ENCODE data around the gene ADAM22.
"Not testable (repeated sequence)": the region's sequence is repeated elsewhere in the genome, so short reads cannot be mapped to it uniquely, and the experiment has no call there.

Gene ADAM22

GRCh38 chr7:88150033-88150432 is 216.0 kb downstream of the ADAM22 start:
- H3K4me3 ChIP-seq (ENCODE audit: control insufficient read depth, low read depth, low read length): no peak overlapping the region
- no peak for DNase-seq (ENCODE audit: low read depth)
- no peak for TF ChIP-seq CTCF (IDR thresholded peaks at IDR 0.05; ENCODE audit: control insufficient read depth, insufficient read depth, low read depth, low read length, missing control alignments)

- DNase-seq (ENCODE audit: low read depth): no peak
- no peak overlapping the region for H3K4me3 ChIP-seq (ENCODE audit: control insufficient read depth, low read depth, low read length)
- no peak for TF ChIP-seq CTCF (IDR thresholded peaks at IDR 0.05; ENCODE audit: control insufficient read depth, insufficient read depth, low read depth, low read length, missing control alignments)
Measured at GRCh38 chr7:88151119-88151790, 217.2 kb downstream of the ADAM22 start.

- no peak for DNase-seq (ENCODE audit: low read depth)
- H3K4me3 ChIP-seq (ENCODE audit: control insufficient read depth, low read depth, low read length): no peak overlapping the region
- no peak for TF ChIP-seq CTCF (IDR thresholded peaks at IDR 0.05; ENCODE audit: control insufficient read depth, insufficient read depth, low read depth, low read length, missing control alignments)
Measured at GRCh38 chr7:88153378-88153777, 219.3 kb downstream of the ADAM22 start.

- no peak overlapping the region for H3K4me3 ChIP-seq (ENCODE audit: control insufficient read depth, low read depth, low read length)
- TF ChIP-seq CTCF (IDR thresholded peaks at IDR 0.05; ENCODE audit: control insufficient read depth, insufficient read depth, low read depth, low read length, missing control alignments): no peak
- no peak for DNase-seq (ENCODE audit: low read depth)
Measured at GRCh38 chr7:88155756-88156155, 221.7 kb downstream of the ADAM22 start.

- no peak overlapping the region for H3K4me3 ChIP-seq (ENCODE audit: control insufficient read depth, low read depth, low read length)
- no peak for DNase-seq (ENCODE audit: low read depth)
- no peak for TF ChIP-seq CTCF (IDR thresholded peaks at IDR 0.05; ENCODE audit: control insufficient read depth, insufficient read depth, low read depth, low read length, missing control alignments)
Measured at GRCh38 chr7:88156356-88156755, 222.3 kb downstream of the ADAM22 start.

- not testable (repeated sequence) for H3K4me3 ChIP-seq (ENCODE audit: control insufficient read depth, low read depth, low read length); DNase-seq (ENCODE audit: low read depth)
Measured at GRCh38 chr7:88159741-88160140, 225.7 kb downstream of the ADAM22 start.

- DNase-seq (ENCODE audit: low read depth): no peak
- no peak overlapping the region for H3K4me3 ChIP-seq (ENCODE audit: control insufficient read depth, low read depth, low read length)
- TF ChIP-seq CTCF (IDR thresholded peaks at IDR 0.05; ENCODE audit: control insufficient read depth, insufficient read depth, low read depth, low read length, missing control alignments): no peak
Measured at GRCh38 chr7:88165697-88166096, 231.6 kb downstream of the ADAM22 start.
